H1 (cell line): Measurements from ENCODE around the gene ZFR.

Experiments
- EZH2 ChIP-seq: fragments of 200-600 bp; sonication (generic); IDR thresholded peaks from 2 replicates; pipeline ENCODE4 v1.7.1; 2012; ENCODE audit warnings: low read depth, mild to moderate bottlenecking, moderate library complexity, low read length, inconsistent platforms; ENCODE audit not compliant: severe bottlenecking
- JUND ChIP-seq: IDR thresholded peaks from 2 replicates; pipeline ENCODE4 v1.6.1; 2011; ENCODE audit warnings: mild to moderate bottlenecking, improper control_type of control experiment, low read length
- NRF1 ChIP-seq: IDR thresholded peaks from 2 replicates; pipeline ENCODE4 v1.6.1; 2011; ENCODE audit warnings: mild to moderate bottlenecking, low read depth, low read length, improper control_type of control experiment
- RAD21 ChIP-seq, 2 experiments: IDR thresholded peaks in 1 of 2; conservative IDR thresholded peaks in 1 of 2; 2 replicates each; pipeline ENCODE4 v1.6.1; 2011; ENCODE audit warnings: low read depth in 2 of 2, low read length in 2 of 2, improper control_type of control experiment in 1 of 2, inconsistent platforms in 1 of 2, mild to moderate bottlenecking in 1 of 2, moderate library complexity in 1 of 2
- SIN3A ChIP-seq, 2 experiments: IDR thresholded peaks in 1 of 2; conservative IDR thresholded peaks in 1 of 2; 2 replicates each; pipeline ENCODE4 v1.6.1; 2011 to 2012; ENCODE audit warnings: low read length in 2 of 2, improper control_type of control experiment in 1 of 2, low read depth in 1 of 2, mild to moderate bottlenecking in 1 of 2
- TAF7 ChIP-seq: optimal IDR thresholded peaks from 2 replicates; pipeline ENCODE3; 2011; ENCODE audit warnings: low read depth, mild to moderate bottlenecking, inconsistent platforms, low read length, moderate library complexity, borderline replicate concordance

DNA sequence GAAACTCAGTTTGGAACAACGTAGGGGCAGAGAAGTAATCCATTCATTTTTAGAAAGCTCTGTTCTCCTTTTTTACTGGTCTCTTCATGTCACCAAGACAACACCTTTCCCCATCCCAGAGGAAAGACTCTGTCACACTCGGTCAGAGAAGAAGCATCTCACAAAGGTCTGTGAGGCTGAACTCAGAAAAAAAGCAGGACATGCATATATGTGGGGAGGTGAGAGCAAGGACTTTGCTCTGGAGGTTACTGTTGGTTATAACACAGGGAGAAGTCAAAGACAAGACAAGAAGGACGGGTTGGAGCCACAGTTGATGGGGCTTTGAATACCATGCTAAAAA, 112.6 kb downstream of the ZFR start:
- TF ChIP-seq EZH2: no peak
- TF ChIP-seq TAF7: no peak
- TF ChIP-seq SIN3A (conservative IDR thresholded peaks at IDR 0.05 in 1 of 2, IDR thresholded peaks at IDR 0.05 in 1 of 2; ENCODE audit: low read depth in 1 of 2, low read length in 2 of 2): no peak
- no peak for TF ChIP-seq NRF1
- no peak for TF ChIP-seq JUND
- no peak for TF ChIP-seq RAD21 (IDR thresholded peaks at IDR 0.05 in 1 of 2, conservative IDR thresholded peaks at IDR 0.05 in 1 of 2; ENCODE audit: low read depth in 2 of 2, low read length in 2 of 2)
